Lower lobe of right lung (tissue), 2 donors: Measurements from ENCODE around the gene SSBP2. TPM values are rescaled to one million over a fixed set of nuclear protein-coding genes. Genes with fewer than 3 reads are reported as not detected.

ENCODE experiments used
- ATAC-seq, 2 donors: fragments of 200-7000 bp; cut with Tn5 transposase; one replicate each; pipeline ENCODE4 v1.9.1; 2020 to 2022; ENCODE audit warnings: mild to moderate bottlenecking in 2 of 2, moderate library complexity in 2 of 2
- DNase-seq: peaks from one replicate; pipeline ENCODE4 v3.0.0-alpha.2; 2020
- H3K27ac ChIP-seq: fragments of 200-600 bp; one replicate; pipeline ENCODE4 v1.8.0; 2022
- H3K27me3 ChIP-seq: fragments of 200-600 bp; one replicate; pipeline ENCODE4 v1.8.0; 2022; ENCODE audit warnings: low read depth
- H3K36me3 ChIP-seq: fragments of 200-600 bp; one replicate; pipeline ENCODE4 v1.8.0; 2022; ENCODE audit warnings: mild to moderate bottlenecking
- H3K4me1 ChIP-seq: fragments of 200-600 bp; one replicate; pipeline ENCODE4 v1.8.0; 2022
- H3K4me3 ChIP-seq: fragments of 200-600 bp; one replicate; pipeline ENCODE4 v1.8.0; 2022; ENCODE audit warnings: mild to moderate bottlenecking
- H3K9me3 ChIP-seq: fragments of 200-600 bp; one replicate; pipeline ENCODE4 v1.8.0; 2022
- intact Hi-C: fragments of 100-400 bp; cut with DNase I; formaldehyde crosslinking; loops from one replicate; pipeline ENCODE4 v1.11.0; 2022
- total RNA-seq: library from RNA; stranded (reverse); fragmentation: NEBNext Ultra II Directional; extraction: Animal tissue kit (Norgen Biotek cat#: 25700); gene quantifications from one replicate; pipeline ENCODE4 v1.2.1, GENCODE V29; 2021
- TF ChIP-seq, protein P1 (sequence below): fragments of 200-600 bp; IDR thresholded peaks from one replicate; pipeline ENCODE4 v1.8.0; 2022; ENCODE audit warnings: antibody characterized with exemption, mild to moderate bottlenecking
- donor health status: DM: no; HTN: yes; CAD: no; lungs with severe emphysema.

Gene SSBP2
- total RNA-seq, 1 donor from 2014 or later = 41.1 TPM

DNA sequence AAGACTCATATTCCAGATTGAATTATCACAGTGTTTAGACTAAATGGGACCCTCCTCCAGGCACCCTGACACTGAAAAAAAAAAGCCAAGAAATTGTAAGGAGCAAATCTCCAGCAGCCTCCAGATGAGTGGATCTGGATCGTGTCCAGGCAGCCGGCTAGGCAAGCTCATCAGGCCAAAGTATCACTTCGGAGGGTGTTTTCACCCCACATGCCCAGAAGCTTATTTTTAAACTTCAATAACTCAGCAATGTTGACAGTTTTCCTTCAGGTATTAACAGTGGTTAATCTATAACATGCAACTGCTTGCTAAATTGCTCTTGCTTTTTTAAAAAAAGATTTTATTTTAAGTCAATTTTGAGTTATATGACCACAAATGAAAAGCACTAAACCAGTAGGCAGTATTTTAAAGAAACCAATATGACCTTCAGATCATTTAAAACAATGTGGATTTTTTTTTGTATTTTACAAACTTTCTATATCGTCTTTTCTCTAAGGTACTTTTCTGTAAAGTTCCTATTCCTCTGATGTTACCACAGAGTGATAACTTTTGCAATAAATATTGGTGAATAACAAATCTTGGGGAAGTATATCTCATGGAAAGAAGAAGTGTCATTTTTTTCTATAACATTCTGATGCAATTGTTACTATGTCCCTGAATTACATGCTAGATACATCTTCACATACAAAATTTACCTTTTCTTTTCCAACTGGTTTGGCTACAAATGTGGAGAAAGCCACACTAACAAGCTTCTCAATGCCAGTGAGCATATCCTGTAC lies 387.6 kb downstream of the SSBP2 start:
- DNase-seq (no peak), ATAC-seq (no peak)
- TF ChIP-seq, protein P1, sequence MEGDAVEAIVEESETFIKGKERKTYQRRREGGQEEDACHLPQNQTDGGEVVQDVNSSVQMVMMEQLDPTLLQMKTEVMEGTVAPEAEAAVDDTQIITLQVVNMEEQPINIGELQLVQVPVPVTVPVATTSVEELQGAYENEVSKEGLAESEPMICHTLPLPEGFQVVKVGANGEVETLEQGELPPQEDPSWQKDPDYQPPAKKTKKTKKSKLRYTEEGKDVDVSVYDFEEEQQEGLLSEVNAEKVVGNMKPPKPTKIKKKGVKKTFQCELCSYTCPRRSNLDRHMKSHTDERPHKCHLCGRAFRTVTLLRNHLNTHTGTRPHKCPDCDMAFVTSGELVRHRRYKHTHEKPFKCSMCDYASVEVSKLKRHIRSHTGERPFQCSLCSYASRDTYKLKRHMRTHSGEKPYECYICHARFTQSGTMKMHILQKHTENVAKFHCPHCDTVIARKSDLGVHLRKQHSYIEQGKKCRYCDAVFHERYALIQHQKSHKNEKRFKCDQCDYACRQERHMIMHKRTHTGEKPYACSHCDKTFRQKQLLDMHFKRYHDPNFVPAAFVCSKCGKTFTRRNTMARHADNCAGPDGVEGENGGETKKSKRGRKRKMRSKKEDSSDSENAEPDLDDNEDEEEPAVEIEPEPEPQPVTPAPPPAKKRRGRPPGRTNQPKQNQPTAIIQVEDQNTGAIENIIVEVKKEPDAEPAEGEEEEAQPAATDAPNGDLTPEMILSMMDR = no peak
- H3K27ac ChIP-seq = no peak overlapping the region
- no peaks in the 10 kb centered on the region for H3K36me3 ChIP-seq
- H3K9me3 ChIP-seq = no peaks in the 10 kb centered on the region
- no peaks in the 10 kb centered on the region for H3K27me3 ChIP-seq
- H3K4me1 ChIP-seq = no peaks in the 10 kb centered on the region
- intact Hi-C loops = no loop called here
- no peak overlapping the region for H3K4me3 ChIP-seq

Other genes starting within 250 kb of the SSBP2 start
- gene ATG10, start 220.9 kb upstream of the SSBP2 start, total RNA-seq = 5.4 TPM